ENCODE measurements around the gene SIGLEC1.

SIGLEC1 gene

GRCh38 chr20:3744037-3744436 is 31.6 kb upstream of the SIGLEC1 start:
- DNase-seq: no peak

GRCh38 chr20:3743251-3743650 is 30.9 kb upstream of the SIGLEC1 start:
- no peak for DNase-seq

GRCh38 chr20:3741836-3742458 is 29.5 kb upstream of the SIGLEC1 start:
- DNase-seq: no peak

- no peak for DNase-seq
These were observed 28.4 kb upstream of the SIGLEC1 start for GRCh38 chr20:3740615-3741301.

GRCh38 chr20:3739926-3740451 is 27.6 kb upstream of the SIGLEC1 start:
- DNase-seq: no peak

- DNase-seq: no peak
These were observed 26.9 kb upstream of the SIGLEC1 start for GRCh38 chr20:3739054-3739925.

- DNase-seq: no peak
These were observed 26.0 kb upstream of the SIGLEC1 start for GRCh38 chr20:3738111-3739053.

GRCh38 chr20:3735768-3736167 is 23.4 kb upstream of the SIGLEC1 start:
- no peak for DNase-seq

GRCh38 chr20:3734111-3734843 is 21.9 kb upstream of the SIGLEC1 start:
- no peak for DNase-seq

- DNase-seq: no peak
These were observed 21.0 kb upstream of the SIGLEC1 start for GRCh38 chr20:3733119-3733995.

GRCh38 chr20:3732327-3733118 is 20.1 kb upstream of the SIGLEC1 start, which contains the start of gene HSPA12B:
Gene HSPA12B, plus strand, starts transcription at chr20:3732685. Its CDS starts 5,990 bp downstream, at chr20:3738675.
- DNase-seq: peak; percentile 6

GRCh38 chr20:3731944-3732326 is 19.5 kb upstream of the SIGLEC1 start:
- no peak for DNase-seq

- DNase-seq: no peak
These were observed 18.6 kb upstream of the SIGLEC1 start for GRCh38 chr20:3730803-3731672.

GRCh38 chr20:3729811-3730540 is 17.6 kb upstream of the SIGLEC1 start:
- DNase-seq: no peak

- no peak for DNase-seq
These were observed 17.0 kb upstream of the SIGLEC1 start for GRCh38 chr20:3729378-3729777.

GRCh38 chr20:3728876-3729275 is 16.5 kb upstream of the SIGLEC1 start:
- no peak for DNase-seq

GRCh38 chr20:3728354-3728753 is 16.0 kb upstream of the SIGLEC1 start:
- DNase-seq: no peak

Measured in fibroblast of skin of back (primary cell).